SU-DHL-6 (cell line): ENCODE measurements around the gene NT5DC4.

Experiments
- H2AFZ ChIP-seq: fragments of 200-600 bp; sonication (generic); 2 replicates; pipeline ENCODE4 v1.6.1; 2014; ENCODE audit warnings: low read depth, mild to moderate bottlenecking, moderate library complexity, mixed read lengths, antibody characterized with exemption, low read length; ENCODE audit not compliant: severe bottlenecking
- H3F3A ChIP-seq: fragments of 200-600 bp; shearing (Covaris generic); 2 replicates; pipeline ENCODE4 v1.6.0; 2016; ENCODE audit warnings: antibody characterized with exemption, mild to moderate bottlenecking; ENCODE audit not compliant: insufficient read depth
- H3K27ac ChIP-seq: fragments of 200-600 bp; sonication (generic); 2 replicates; pipeline ENCODE4 v1.5.1; 2016; ENCODE audit warnings: low read depth, mild to moderate bottlenecking, low read length, moderate library complexity, mixed read lengths
- H3K27me3 ChIP-seq: fragments of 200-600 bp; sonication (generic), shearing (Covaris generic); 2 replicates; pipeline ENCODE4 v1.6.0; 2014; ENCODE audit warnings: mild to moderate bottlenecking, low read length
- H3K36me3 ChIP-seq: fragments of 200-600 bp; sonication (generic); 2 replicates; pipeline ENCODE4 v1.6.1; 2014; ENCODE audit warnings: mild to moderate bottlenecking, low read length, mixed read lengths
- H3K4me2 ChIP-seq: fragments of 300-600, 200-600 bp; shearing (Covaris generic), sonication (generic); 2 replicates; pipeline ENCODE4 v1.6.0; 2014; ENCODE audit warnings: low read length, low read depth, mild to moderate bottlenecking; ENCODE audit not compliant: poor library complexity, severe bottlenecking
- H3K4me3 ChIP-seq: fragments of 200-600 bp; sonication (generic); 2 replicates; pipeline ENCODE4 v1.5.1; 2014; ENCODE audit warnings: antibody characterized with exemption, low read length, mild to moderate bottlenecking, mixed read lengths; ENCODE audit not compliant: insufficient read depth, poor library complexity, severe bottlenecking
- H3K79me2 ChIP-seq: fragments of 200-600 bp; sonication (generic); 2 replicates; pipeline ENCODE4 v1.6.1; 2014; ENCODE audit warnings: mild to moderate bottlenecking, low read length, moderate library complexity; ENCODE audit not compliant: insufficient read depth
- H3K9ac ChIP-seq: fragments of 200-600 bp; sonication (generic); 2 replicates; pipeline ENCODE4 v1.7.0; 2014; ENCODE audit warnings: mild to moderate bottlenecking, low read length
- H3K9me2 ChIP-seq: fragments of 200-600 bp; sonication (generic); replicated peaks from 2 replicates; pipeline ENCODE4 v1.6.1; 2014; ENCODE audit warnings: low read length; ENCODE audit not compliant: insufficient read depth
- H3K9me3 ChIP-seq: fragments of 200-600 bp; sonication (generic); 2 replicates; pipeline ENCODE4 v1.6.1; 2014; ENCODE audit warnings: low read length, mixed read lengths; ENCODE audit not compliant: insufficient read depth
- H4K20me1 ChIP-seq: fragments of 200-600 bp; sonication (generic); 2 replicates; pipeline ENCODE4 v1.6.1; 2014; ENCODE audit warnings: low read depth, mild to moderate bottlenecking, antibody characterized with exemption, low read length, moderate library complexity, mixed read lengths
- EZH2phosphoT487 ChIP-seq: fragments of 200-600 bp; sonication (generic), shearing (Covaris generic); conservative IDR thresholded peaks from 2 replicates; pipeline ENCODE4 v1.6.1; 2018; ENCODE audit warnings: mild to moderate bottlenecking, antibody characterized with exemption, low read length, moderate library complexity, mixed read lengths
- TF ChIP-seq, protein P1 (sequence below): fragments of 200-600 bp; sonication (generic); IDR thresholded peaks from one replicate; pipeline ENCODE4 v1.5.1; 2017; ENCODE audit warnings: antibody characterized with exemption, mild to moderate bottlenecking, low read length, moderate library complexity; ENCODE audit not compliant: insufficient read depth, poor library complexity, severe bottlenecking

NT5DC4 gene

DNA sequence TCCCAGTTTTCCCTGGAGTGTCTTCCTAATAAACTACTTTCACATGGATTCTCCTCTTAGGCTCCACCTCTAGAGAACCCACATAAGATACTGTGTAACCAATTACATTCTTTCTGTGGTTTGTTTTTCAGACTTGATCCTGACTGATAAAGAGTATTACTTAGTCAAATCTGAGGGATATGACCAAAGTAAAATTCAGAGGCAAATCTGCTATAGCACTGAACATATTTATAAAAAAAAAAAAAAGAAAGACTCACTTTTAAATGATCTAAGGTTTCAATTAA, 29.7 kb downstream of the NT5DC4 start:
- TF ChIP-seq EZH2phosphoT487 = no peak
- TF ChIP-seq, protein P1, sequence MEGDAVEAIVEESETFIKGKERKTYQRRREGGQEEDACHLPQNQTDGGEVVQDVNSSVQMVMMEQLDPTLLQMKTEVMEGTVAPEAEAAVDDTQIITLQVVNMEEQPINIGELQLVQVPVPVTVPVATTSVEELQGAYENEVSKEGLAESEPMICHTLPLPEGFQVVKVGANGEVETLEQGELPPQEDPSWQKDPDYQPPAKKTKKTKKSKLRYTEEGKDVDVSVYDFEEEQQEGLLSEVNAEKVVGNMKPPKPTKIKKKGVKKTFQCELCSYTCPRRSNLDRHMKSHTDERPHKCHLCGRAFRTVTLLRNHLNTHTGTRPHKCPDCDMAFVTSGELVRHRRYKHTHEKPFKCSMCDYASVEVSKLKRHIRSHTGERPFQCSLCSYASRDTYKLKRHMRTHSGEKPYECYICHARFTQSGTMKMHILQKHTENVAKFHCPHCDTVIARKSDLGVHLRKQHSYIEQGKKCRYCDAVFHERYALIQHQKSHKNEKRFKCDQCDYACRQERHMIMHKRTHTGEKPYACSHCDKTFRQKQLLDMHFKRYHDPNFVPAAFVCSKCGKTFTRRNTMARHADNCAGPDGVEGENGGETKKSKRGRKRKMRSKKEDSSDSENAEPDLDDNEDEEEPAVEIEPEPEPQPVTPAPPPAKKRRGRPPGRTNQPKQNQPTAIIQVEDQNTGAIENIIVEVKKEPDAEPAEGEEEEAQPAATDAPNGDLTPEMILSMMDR = no peak
- H3K79me2 ChIP-seq = peaks cover 41% of the 10 kb centered on the region
- no peak overlapping the region for H3K4me3 ChIP-seq
- peaks cover 59% of the 10 kb centered on the region for H3K36me3 ChIP-seq
- H3K27ac ChIP-seq = no peak overlapping the region
- H3K9me2 ChIP-seq = no peaks in the 10 kb centered on the region
- no peak overlapping the region for H2AFZ ChIP-seq
- no peaks in the 10 kb centered on the region for H3K27me3 ChIP-seq
- H3F3A ChIP-seq = peaks cover 18% of the 10 kb centered on the region
- no peak overlapping the region for H3K9ac ChIP-seq
- H3K9me3 ChIP-seq = no peaks in the 10 kb centered on the region
- no peak overlapping the region for H3K4me2 ChIP-seq
- peaks cover 7% of the 10 kb centered on the region; the same call in 1 of the 2 replicates for H4K20me1 ChIP-seq

DNA sequence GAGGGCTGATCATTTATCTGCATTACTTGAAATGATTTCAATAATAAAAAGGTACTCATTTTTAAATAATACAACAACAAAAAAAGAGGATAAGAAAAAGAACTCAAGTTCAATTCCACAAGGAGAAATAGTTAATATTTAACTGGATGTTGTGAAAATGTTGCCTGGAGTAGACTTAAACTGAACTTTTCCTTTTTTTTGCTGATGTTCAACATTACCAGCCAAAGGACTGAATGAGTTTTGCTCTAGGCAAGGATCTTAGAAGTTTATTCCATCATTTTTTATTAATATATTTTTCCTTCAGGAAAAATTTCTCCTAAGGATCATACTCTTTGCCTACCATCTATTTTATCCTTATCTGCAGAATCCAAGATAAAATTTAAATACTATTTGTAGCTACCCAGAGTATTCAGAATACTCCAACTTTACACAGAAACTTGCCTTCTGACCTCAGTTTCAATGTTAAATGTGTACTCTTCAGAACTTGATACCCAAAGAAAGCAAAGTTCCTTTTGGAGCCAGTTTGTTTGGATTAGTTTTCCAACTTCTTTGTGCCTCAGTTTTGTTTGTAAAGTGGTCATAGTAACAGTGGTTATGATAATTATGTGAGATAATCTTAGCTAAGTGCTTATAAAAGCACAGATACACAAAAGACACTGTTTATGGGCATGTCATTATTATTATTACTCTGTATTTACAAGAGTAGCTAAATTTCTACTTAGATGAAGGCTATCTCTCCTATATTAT, 30.8 kb downstream of the NT5DC4 start:
- Histone ChIP-seq H3K79me2 (peaks cover 41% of the 10 kb centered on the region), H3F3A (peaks cover 18% of the 10 kb centered on the region), H3K9ac (no peak overlapping the region), H3K9me3 (no peaks in the 10 kb centered on the region), H3K4me3 (no peak overlapping the region), H4K20me1 (peaks cover 7% of the 10 kb centered on the region; the same call in 1 of the 2 replicates), H3K27ac (no peak overlapping the region), H2AFZ (no peak overlapping the region), H3K27me3 (no peaks in the 10 kb centered on the region), H3K4me2 (no peak overlapping the region), H3K36me3 (peaks cover 60% of the 10 kb centered on the region), H3K9me2 (no peaks in the 10 kb centered on the region)
- TF ChIP-seq EZH2phosphoT487 = no peak
- TF ChIP-seq, protein P1 = no peak

DNA sequence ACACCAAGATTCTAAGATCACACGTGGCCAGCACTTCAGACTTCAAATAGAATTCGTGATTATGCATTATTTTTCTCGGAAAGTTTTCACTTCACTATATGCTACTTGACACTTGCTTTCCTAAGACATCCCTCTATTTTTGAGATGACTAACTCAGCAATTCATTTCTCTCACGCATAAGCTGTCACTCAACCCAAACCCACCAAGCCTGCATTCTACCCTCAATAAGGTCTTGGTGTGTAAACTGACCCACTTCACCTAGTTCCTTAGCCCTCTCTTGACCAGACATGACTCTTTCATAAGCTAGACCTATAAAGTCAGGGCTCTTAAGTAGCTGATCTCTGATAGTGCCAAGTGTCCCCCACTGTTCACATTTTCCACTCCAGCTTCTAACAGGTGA, 31.8 kb downstream of the NT5DC4 start:
- Histone ChIP-seq H3K9me2 (no peaks in the 10 kb centered on the region), H3K36me3 (peaks cover 58% of the 10 kb centered on the region), H3K79me2 (peaks cover 34% of the 10 kb centered on the region), H3K9me3 (no peaks in the 10 kb centered on the region), H3F3A (peaks cover 18% of the 10 kb centered on the region), H3K4me3 (no peak overlapping the region), H3K27me3 (no peaks in the 10 kb centered on the region), H2AFZ (no peak overlapping the region), H3K27ac (no peak overlapping the region), H3K9ac (no peak overlapping the region), H3K4me2 (no peak overlapping the region), H4K20me1 (peaks cover 7% of the 10 kb centered on the region; the same call in 1 of the 2 replicates)
- TF ChIP-seq EZH2phosphoT487 = no peak
- TF ChIP-seq, protein P1 = no peak
